OCI-LY1 (cell line): ENCODE data around the gene PLXNA2.

Experiments used
- H2AFZ ChIP-seq: fragments of 200-600 bp; sonication (generic), shearing (Covaris generic); 2 replicates; pipeline ENCODE4 v1.6.0; 2014; ENCODE audit warnings: antibody characterized with exemption, mild to moderate bottlenecking, low read length
- H3F3A ChIP-seq: fragments of 200-600 bp; sonication (generic), shearing (Covaris generic); 2 replicates; pipeline ENCODE4 v1.6.0; 2014; ENCODE audit warnings: mild to moderate bottlenecking, antibody characterized with exemption, low read length, moderate library complexity; ENCODE audit not compliant: insufficient read depth
- H3K27ac ChIP-seq: fragments of 200-600 bp; sonication (generic); 2 replicates; pipeline ENCODE4 v1.5.1; 2014; ENCODE audit warnings: low read length, mixed run types, mild to moderate bottlenecking, low read depth; ENCODE audit not compliant: poor library complexity, severe bottlenecking
- H3K27me3 ChIP-seq: fragments of 200-600 bp; sonication (generic); 2 replicates; pipeline ENCODE4 v1.6.0; 2014; ENCODE audit warnings: antibody characterized with exemption, mild to moderate bottlenecking, low read length, moderate library complexity; ENCODE audit not compliant: insufficient read depth
- H3K36me3 ChIP-seq: fragments of 200-600 bp; sonication (generic); 2 replicates; pipeline ENCODE4 v1.6.1; 2014; ENCODE audit warnings: mild to moderate bottlenecking, antibody characterized with exemption, low read length, moderate library complexity, mixed read lengths; ENCODE audit not compliant: insufficient read depth
- H3K4me1 ChIP-seq: fragments of 200-600 bp; sonication (generic); 2 replicates; pipeline ENCODE4 v1.5.1; 2014; ENCODE audit warnings: mild to moderate bottlenecking, low read length, moderate library complexity; ENCODE audit not compliant: insufficient read depth, severe bottlenecking
- H3K4me2 ChIP-seq: fragments of 200-600 bp; sonication (generic), shearing (Covaris generic); 2 replicates; pipeline ENCODE4 v1.6.1; 2014; ENCODE audit warnings: low read length
- H3K4me3 ChIP-seq: fragments of 200-600 bp; sonication (generic); 2 replicates; pipeline ENCODE4 v1.5.1; 2014; ENCODE audit warnings: low read length, low read depth, mild to moderate bottlenecking, mixed read lengths; ENCODE audit not compliant: poor library complexity, severe bottlenecking
- H3K79me2 ChIP-seq: fragments of 200-600 bp; shearing (Covaris generic); 2 replicates; pipeline ENCODE4 v1.6.1; 2016; ENCODE audit warnings: mixed run types, low read length, mixed read lengths; ENCODE audit not compliant: insufficient read depth
- H3K9ac ChIP-seq: fragments of 200-600 bp; sonication (generic), shearing (Covaris generic); 2 replicates; pipeline ENCODE4 v1.6.1; 2014; ENCODE audit warnings: mild to moderate bottlenecking, low read length, mixed read lengths
- H3K9me2 ChIP-seq: fragments of 200-600 bp; sonication (generic), shearing (Covaris generic); 2 replicates; pipeline ENCODE4 v1.6.1; 2014; ENCODE audit warnings: low read depth, mild to moderate bottlenecking, low read length, mixed read lengths
- H3K9me3 ChIP-seq: fragments of 200-600 bp; shearing (Covaris generic); 2 replicates; pipeline ENCODE4 v1.6.1; 2014; ENCODE audit warnings: low read length, mixed read lengths
- H4K20me1 ChIP-seq: fragments of 200-600 bp; sonication (generic), shearing (Covaris generic); 2 replicates; pipeline ENCODE4 v1.6.0; 2016; ENCODE audit warnings: mild to moderate bottlenecking, low read length; ENCODE audit not compliant: insufficient read depth
- CTCF ChIP-seq: fragments of 200-600 bp; sonication (generic), shearing (Covaris generic); IDR thresholded peaks from 2 replicates; pipeline ENCODE4 v1.5.1; 2017; ENCODE audit warnings: mild to moderate bottlenecking, antibody characterized with exemption, low read length, moderate library complexity, mixed read lengths
- EZH2 ChIP-seq: fragments of 200-600 bp; sonication (generic), shearing (Covaris generic); IDR thresholded peaks from 2 replicates; pipeline ENCODE4 v1.8.0; 2017; ENCODE audit warnings: borderline replicate concordance, mixed run types, mild to moderate bottlenecking, antibody characterized with exemption, low read length, moderate library complexity, mixed read lengths

The PLXNA2 gene

GRCh38 chr1:208243967-208244916 is at the start of gene PLXNA2:
PLXNA2 (minus strand) TSS chr1:208244384; CDS start chr1:208217922, 26,462 bp downstream.
- Histone ChIP-seq H3K36me3 (no peaks in the 10 kb centered on the region), H3K79me2 (no peaks in the 10 kb centered on the region), H3K27me3 (no peaks in the 10 kb centered on the region; the same call in 1 of the 2 replicates), H2AFZ (no peak within 1 kb of the TSS), H3K9me2 (no peaks in the 10 kb centered on the region), H3K9me3 (no peaks in the 10 kb centered on the region), H3K27ac (no peak within 1 kb of the TSS), H3F3A (no peaks in the 10 kb centered on the region), H3K4me2 (peak within 1 kb of the TSS; percentile 68), H3K4me1 (peaks cover 16% of the 10 kb centered on the region), H3K4me3 (peak within 1 kb of the TSS; percentile 56), H4K20me1 (no peaks in the 10 kb centered on the region), H3K9ac (peak within 1 kb of the TSS; percentile 23; the same call in 1 of the 2 replicates)
- no peak for TF ChIP-seq EZH2
- no peak for TF ChIP-seq CTCF

- no peak overlapping the region for H3K4me3 ChIP-seq
- H3K27me3 ChIP-seq: no peaks in the 10 kb centered on the region
- no peak overlapping the region for H3K9ac ChIP-seq
- H3K9me3 ChIP-seq: no peaks in the 10 kb centered on the region
- H3K79me2 ChIP-seq: no peaks in the 10 kb centered on the region
- no peaks in the 10 kb centered on the region for H3K9me2 ChIP-seq
- no peaks in the 10 kb centered on the region for H3K4me1 ChIP-seq
- H3K27ac ChIP-seq: no peak overlapping the region
- no peaks in the 10 kb centered on the region for H3K36me3 ChIP-seq
- H2AFZ ChIP-seq: no peak overlapping the region
- TF ChIP-seq EZH2 (no peak), CTCF (no peak)
- no peak overlapping the region for H3K4me2 ChIP-seq
- no peaks in the 10 kb centered on the region for H4K20me1 ChIP-seq
- H3F3A ChIP-seq: no peaks in the 10 kb centered on the region
These were observed 48.7 kb upstream of the PLXNA2 start for GRCh38 chr1:208292908-208293307.

- TF ChIP-seq CTCF: no peak
- no peak for TF ChIP-seq EZH2
- Histone ChIP-seq H2AFZ (no peak overlapping the region), H3K4me1 (no peaks in the 10 kb centered on the region), H3K9ac (no peak overlapping the region), H3K79me2 (no peaks in the 10 kb centered on the region), H3K4me3 (no peak overlapping the region), H3F3A (no peaks in the 10 kb centered on the region), H3K27me3 (no peaks in the 10 kb centered on the region), H4K20me1 (no peaks in the 10 kb centered on the region), H3K36me3 (no peaks in the 10 kb centered on the region), H3K4me2 (no peak overlapping the region), H3K27ac (no peak overlapping the region), H3K9me3 (no peaks in the 10 kb centered on the region), H3K9me2 (no peaks in the 10 kb centered on the region)
These were observed 47.9 kb upstream of the PLXNA2 start for GRCh38 chr1:208291923-208292711.
